HG02938 (cell line): ENCODE results near the gene P2RX5.

Experiments used
- ATAC-seq: cut with Tn5 transposase; IDR thresholded peaks from one replicate; pipeline ENCODE4 v1.9.1; 2021; ENCODE audit warnings: mild to moderate bottlenecking, moderate library complexity; ENCODE audit not compliant: unreplicated experiment

The P2RX5 gene

GRCh38 chr17:3627769-3628167 lies 68.2 kb downstream of the P2RX5 start:
- no peak for ATAC-seq

- no peak for ATAC-seq
Observed at GRCh38 chr17:3626831-3627768, 68.9 kb downstream of the P2RX5 start.
